ENCODE data around the gene TTC22.

Gene TTC22

DNA sequence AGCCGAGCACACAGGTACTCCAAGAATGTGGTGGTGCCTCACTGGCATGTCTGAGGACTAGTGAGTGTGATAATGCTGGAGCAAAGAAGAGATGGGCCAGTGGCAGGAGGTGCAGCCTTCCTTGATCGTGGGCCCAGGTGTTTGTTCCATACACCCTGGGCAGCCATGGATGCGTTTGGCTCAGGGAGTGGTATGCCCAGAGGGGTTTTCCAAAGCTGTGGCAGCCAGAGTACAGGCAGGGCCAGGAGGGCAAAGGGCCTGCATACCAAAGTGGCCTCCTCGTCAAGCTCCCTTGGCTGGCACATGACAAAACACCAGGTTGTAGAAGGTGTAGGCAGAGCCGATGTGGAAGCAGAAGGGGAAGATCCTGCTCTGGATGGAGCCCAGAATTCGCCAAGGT is 55.8 kb downstream of the TTC22 start:
- no peak for DNase-seq

DNA sequence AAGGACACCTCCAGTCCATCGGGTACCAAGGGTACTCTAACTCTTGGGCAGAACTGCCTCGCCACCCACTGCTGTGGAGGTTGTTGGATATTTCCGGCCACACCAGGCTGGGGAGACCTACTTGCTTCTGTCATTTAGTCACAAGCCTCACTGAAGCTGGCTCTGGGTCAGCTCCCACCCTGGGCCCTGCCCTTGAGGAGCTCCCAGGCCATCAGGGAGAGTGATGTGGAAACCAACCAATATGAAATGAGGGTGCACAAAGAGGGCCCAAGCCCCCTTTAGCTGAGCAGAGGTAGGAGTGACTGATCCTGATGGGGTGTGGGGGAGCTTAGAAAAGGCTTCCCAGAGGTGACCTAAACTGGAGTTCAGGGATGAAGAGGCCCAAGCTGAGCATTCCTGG is 56.4 kb downstream of the TTC22 start:
- no peak for DNase-seq

DNA sequence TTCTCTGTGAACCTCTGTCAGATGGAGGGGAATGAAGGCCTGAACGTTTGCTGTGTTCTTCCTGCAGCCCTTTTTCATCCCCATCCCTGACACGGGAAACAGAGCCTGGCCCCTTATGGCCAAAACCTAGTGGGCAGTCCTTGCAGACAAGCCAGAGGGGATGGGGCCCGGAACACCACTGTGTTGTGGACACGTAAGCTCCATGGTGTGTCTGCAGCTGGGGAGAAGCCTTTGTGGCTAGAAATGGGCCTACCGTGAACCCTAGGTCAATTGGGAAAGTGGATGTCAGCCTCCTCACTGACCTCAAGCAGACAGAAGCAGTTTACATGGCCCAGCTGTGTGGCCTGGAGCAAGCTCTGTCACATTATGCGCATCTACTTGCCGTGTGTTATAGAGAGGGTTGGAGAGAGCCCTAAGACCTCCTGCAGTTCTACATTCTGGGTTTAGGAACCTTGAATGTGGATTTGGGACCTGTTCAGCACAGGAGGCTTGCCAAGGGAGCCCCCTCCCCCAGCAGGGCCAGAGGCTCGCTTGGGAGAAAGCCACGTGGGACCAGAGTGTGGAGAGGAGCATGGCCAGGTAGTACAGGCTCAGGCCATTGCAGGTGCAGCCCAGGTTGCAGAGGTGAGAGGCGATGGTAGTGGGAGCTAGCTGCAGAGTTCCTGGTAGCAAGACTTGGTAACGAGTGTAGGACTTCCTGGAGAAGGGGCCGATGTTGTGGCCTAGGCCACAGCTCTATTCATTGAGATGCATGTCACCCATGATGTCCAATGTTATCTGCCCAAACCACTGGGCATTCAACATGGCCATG is 57.5 kb downstream of the TTC22 start:
- DNase-seq, result no peak

DNA sequence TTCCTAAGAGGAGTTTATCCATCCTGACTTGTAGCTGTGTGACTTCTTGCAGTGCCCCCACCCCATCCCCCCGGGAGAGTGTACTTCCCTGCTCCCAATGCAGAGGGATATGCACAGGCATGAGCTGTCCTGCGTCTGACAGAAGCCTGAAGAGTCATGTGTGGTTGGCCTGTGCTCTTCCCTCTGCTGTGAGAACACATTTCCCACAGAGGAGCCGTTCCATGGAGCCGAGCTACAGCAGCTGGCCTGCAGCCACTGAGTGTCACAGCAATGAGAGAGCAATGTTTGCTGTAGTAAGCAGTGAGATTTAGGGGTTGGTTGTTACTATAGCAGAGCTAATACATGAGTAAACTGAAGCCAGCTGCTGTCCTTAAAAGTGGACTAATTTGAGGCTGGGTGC is 58.8 kb downstream of the TTC22 start:
- no peak for DNase-seq

DNA sequence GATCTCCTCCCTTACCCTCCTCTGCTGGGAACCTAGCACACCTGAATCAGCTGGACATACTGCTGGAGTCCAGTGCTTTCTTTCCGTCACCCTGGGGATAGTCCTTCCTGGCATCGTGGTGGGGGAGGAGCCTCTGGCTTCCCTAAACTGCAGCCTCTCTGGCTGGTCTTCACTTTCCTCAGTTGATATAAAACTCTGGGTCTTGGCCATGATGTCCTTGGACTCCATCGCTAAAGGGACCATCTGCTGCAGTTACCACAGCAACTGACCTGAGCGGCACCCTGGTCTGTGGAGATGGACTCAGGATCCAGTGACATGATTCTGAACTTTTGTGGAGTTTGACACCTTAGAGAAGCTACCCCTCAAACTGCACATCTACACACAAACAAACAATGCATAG is 59.6 kb downstream of the TTC22 start:
- no peak for DNase-seq

DNA sequence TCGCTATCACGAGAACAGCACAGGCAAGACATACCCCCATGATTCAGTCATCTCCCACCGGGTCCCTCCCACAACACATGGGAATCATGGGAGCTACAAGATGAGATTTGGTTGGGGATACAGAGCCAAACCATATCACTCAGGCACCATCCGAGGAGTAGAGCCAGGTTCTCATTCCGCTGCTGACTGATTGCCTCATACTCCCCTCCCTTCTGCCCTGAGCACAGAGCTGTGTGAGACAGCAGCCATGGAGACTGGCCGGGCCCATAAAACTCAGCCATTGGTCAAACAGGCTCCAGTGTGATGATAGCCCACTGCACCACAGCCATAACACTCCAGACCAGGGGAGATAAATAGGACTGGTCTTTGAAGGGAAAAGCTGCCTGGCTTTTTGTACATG is 62.9 kb downstream of the TTC22 start:
- DNase-seq, result no peak

DNA sequence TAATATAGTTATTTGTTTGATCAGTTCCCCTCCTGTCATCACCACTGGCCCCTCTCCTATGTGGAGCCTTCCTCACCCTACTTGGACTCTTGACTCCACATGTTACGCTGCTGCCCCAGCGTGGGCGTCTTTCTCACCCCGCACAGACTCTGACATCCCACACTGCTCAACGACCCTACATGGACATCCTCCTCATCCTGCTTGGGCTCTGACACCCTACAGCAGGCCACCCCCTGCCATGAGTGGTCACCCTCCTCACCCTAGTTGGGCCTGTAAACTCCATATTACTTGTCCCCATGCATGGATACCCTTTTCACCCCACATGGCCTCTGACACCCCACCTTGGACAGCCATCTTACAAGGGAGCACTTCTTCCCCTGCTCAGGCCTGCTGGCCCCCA is 64.4 kb downstream of the TTC22 start:
- no peak for DNase-seq
